HG03521 (cell line): ENCODE results near the gene ARFGEF2.
"Not testable (repeated sequence)": the region's sequence is repeated elsewhere in the genome, so short reads cannot be mapped to it uniquely, and the experiment has no call there.

ENCODE experiments used
- ATAC-seq: cut with Tn5 transposase; IDR thresholded peaks from one replicate; pipeline ENCODE4 v1.9.1; 2021; ENCODE audit warnings: mild to moderate bottlenecking, moderate library complexity; ENCODE audit not compliant: unreplicated experiment

The ARFGEF2 gene

DNA sequence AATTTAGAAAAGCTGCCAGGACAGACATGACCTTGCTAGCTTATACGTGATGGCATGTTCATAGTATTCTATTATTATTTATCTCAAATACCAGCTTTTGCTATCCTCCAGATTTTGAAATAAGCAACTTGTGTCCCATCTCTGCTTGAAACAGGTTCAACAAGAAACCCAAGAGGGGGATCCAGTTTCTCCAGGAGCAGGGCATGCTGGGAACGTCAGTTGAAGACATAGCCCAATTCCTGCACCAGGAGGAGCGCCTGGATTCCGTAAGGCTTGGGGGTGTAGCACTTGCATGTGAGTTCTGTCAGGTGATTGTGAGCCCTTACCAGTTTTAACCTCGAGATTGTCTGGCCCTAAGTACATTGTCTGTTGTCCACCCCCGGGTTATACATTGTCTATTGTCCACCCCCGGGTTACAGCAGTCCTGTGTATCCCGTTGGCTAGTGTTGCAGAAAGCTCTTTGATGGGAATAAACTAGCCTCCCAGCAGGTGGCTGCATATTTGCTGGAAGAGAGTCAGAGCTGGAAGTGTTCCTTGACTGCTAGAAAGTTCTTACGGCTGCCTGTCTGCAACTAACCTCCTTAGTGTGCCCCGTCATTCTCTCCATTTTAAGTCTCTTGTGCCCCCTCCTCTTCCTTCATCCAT is 63.2 kb downstream of the ARFGEF2 start:
- ATAC-seq, result no peak

DNA sequence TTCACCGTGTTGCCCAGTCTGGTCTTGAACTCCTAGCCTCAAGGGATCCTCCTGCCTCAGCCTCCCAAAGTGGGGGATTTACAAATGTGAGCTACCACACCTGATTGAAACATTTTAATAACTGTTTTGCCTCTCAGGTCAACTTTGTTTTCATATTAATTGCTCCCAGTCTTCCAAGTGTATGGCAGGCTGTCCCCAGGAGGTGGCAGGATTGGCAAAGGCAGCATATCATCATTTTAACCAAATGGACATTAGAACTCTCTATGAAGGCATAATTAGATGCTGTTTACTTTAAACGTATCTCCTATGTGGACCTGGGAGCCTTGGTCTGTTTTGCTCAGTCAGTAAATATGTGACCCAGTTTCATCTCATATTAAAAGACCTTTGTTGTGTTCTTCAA is 65.4 kb downstream of the ARFGEF2 start:
- no peak for ATAC-seq

DNA sequence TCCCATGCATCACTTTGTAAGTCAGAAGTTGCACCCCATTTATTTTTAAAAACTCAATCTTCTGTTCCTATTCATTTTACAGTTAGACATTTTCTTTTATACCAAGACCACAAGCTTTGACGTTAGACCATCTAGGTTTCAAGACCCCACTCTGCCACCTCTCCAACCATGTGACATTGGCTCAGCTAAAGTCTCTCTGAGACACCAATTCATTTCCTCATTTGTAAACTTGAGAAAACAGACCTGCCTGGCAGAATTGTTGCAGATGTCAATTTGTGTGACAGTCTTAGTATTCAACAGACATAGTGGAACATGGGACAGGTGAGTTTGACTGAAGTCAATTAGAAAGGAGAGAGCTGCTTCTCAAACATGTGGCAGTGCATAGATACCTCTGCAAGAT is 69.0 kb downstream of the ARFGEF2 start:
- ATAC-seq, result no peak

DNA sequence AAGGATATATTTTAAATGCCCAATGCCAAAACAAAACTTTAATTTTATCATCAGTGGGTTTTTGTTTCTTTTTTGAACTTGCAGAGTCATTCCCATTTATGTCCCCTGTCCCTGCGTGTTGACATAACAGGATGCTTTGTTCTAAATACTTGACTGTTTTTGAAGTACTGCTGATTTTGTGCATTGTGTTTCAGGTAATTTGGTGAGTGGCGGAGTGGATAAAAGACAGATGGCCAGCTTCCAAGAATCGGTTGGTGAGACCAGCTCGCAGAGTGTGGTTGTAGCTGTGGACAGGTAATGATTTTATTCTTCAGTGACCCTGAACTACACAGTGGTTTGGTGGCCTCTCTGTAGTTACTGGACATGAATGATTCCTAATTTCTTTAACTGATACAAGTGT is 74.1 kb downstream of the ARFGEF2 start:
- no peak for ATAC-seq

DNA sequence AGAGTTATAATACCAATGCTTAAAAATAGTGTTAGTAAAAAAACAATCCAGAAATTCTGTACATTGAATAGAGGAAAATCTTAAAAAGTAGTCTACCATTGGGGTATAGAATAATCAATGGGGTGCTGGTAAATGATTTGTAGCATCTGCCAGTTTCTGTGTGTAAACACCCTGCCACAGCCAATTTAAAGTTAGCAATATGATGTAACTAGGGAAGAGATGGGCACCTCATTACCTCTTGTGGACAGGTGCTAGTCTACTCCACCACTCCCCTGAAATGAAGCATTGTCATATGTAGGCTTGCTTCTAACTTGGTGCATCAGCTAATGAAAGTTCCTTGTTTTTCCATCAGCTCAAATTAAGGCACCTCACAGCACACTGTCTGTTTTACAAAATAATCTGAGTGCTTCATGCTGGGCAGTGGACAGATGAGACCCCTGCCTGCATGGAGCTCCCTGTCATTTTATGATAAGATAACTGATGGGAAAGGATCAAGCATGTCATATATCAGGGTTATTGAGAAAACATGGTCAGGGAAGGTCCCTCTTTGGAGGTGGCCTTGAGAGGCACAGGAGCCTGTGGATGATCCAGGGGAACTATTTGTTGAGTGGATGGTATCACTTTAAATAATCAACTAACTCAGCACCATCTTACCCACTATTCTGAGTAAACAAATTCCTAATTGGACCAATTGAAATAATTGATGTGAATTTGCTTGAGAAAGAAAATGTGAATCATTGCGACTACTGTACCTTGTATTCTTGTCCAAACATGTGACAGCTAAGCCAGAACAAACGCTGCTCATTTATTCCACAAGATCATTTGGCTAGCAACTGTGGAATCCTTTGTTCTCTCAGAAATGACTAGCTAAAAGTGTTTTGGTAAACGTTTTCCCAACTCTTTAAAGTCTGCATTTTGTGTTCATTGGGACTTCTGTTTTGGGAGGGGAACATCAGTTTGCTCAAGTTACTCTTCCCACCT is 78.7 kb downstream of the ARFGEF2 start:
- ATAC-seq, result no peak

DNA sequence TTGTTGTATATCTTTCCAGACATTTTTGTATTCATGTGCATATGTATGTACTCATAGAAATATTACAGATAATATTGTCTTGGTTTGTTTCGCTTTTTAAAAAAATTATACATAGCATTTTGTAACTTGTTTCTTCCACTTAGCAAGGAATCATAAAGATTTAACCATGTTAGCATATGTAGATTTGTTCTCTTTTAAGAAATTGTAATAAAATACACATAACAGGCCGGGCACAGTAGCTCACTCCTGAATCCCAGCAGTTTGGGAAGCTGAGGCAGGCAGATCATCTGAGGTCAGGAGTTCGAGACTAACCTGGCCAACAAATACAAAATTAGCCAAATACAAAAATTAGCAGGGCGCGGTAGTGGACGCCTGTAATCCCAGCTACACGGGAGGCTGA is 80.2 kb downstream of the ARFGEF2 start:
- no peak for ATAC-seq

DNA sequence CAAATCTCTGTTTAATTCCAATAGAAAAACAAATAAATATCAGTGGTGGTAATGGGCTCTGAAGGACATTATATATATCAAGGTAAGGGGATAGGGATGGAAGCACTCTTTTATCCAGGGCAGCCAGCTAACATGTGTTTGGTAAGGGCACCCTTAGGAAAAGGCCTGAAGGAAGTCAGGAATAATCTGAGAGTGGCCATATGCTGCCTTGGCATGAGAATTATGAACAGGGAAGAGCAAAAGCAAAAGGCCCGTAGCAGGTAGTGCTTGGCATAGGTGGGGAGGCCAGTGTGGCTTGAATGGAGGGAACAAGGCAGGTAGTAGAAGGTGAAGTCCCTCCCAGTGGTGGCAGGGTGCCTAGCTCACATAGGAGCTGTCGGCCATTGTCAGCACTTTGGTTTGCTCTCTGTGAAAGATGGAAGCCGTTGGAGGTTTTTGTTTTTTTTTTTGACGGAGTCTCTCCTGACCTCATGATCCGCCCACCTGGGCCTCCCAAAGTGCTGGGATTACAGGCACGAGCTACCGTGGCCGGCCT is 85.0 kb downstream of the ARFGEF2 start:
- ATAC-seq, result no peak

DNA sequence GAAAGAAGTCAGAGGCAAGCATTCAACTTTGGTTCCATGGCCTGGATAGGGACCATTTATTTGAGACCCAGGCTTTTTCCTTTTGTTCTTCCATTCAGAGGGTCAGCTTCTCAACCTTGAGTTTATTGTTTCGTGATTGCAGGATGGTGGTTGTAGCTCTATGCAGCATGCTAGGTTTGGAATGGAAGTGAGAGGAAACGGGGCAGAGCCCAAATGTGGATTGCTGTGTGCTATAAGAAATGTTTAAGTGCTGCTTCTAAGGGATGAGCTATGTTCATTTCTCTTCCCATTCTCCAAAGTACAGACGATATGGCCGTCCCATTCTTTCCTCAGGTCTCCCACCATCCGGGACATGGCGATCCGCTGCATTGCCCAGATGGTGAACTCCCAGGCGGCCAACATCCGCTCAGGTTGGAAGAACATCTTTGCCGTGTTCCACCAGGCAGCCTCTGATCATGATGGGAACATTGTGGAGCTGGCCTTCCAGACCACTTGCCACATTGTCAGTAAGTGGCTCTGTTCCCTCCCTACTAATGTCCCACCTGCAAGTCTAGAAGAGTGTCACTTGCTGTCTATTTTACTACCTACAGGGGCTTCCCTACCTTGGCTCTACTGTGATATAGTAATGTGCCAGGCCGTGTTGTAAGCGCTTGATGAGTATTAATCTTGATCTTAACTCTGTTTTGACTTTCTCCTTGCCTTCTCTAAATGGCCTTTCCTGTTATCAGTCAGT is 88.6 kb downstream of the ARFGEF2 start:
- ATAC-seq, result no peak

DNA sequence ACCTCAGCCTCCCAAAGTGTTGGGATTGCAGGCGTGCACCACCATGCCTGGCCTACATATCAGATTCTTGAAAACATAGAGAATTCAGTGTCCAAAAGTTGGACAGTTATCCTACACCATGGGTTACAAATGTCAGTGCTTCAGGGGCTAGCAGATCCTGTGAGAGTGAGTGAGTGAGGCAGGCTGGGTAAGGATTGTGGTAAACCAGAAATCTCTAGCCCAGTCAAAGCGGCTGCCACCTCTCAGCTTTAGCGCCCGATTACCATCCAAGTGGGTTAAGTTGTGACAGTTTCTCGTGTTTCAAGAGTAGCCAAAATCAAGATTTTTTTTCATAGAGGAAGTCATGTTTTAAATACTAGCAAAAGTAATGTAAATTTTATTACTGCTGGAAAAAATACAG is 102.7 kb downstream of the ARFGEF2 start:
- no peak for ATAC-seq

DNA sequence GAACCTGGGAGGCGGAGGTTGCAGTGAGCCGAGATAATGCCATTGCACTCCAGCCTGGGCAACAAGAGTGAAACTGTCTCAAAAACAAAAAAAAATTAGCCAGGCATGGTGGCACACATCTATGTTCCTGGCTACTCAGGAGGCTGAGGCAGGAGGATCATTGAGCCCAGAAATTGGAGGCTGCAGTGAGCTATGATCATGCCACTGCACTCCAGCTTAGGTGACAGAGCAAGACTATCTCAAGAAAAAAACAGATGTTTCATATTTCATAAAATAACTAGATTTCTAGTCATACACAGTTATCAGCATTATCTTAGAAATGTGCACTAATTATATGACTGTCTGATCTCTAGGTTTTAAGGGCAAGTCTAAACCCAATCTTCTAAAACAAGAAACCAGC is 106.7 kb downstream of the ARFGEF2 start:
- not testable (repeated sequence) for ATAC-seq

DNA sequence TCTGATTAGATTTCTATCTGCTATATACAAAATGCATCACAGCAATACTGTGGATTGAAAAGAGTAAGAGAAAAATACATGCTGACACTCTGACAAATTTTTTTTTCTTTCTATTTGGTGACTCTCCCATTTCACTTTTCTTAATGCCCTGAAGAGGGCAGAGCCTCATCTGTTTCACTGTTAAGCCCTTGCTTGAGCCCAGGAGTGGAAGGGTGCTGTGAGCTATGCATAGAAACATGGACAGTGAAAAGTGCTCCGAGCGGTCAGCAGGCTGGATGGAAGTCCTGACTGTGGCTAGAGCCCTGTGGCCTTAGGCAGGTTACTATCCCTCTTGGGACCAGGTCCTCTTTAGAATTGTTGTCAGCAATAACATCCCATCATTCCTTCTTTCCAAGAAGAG is 107.2 kb downstream of the ARFGEF2 start:
- no peak for ATAC-seq

DNA sequence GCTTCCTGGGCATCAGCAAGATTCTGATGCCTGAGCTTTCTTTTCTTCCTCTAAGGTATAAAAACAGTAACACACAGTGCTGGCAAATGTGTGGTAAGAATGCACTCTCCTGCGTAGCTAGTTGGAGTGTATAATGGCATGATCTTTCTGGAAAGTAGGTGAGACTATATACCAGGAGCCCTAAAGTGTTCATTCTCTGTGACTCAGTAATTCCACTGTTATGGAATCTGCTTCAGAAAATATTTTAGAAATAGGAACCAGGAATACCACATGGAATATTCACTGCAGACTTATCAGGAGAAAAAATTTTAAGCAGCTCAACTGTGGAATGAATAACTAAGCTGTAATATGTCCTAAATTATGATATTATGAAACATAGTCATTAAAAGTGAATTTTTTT is 107.7 kb downstream of the ARFGEF2 start:
- no peak for ATAC-seq

DNA sequence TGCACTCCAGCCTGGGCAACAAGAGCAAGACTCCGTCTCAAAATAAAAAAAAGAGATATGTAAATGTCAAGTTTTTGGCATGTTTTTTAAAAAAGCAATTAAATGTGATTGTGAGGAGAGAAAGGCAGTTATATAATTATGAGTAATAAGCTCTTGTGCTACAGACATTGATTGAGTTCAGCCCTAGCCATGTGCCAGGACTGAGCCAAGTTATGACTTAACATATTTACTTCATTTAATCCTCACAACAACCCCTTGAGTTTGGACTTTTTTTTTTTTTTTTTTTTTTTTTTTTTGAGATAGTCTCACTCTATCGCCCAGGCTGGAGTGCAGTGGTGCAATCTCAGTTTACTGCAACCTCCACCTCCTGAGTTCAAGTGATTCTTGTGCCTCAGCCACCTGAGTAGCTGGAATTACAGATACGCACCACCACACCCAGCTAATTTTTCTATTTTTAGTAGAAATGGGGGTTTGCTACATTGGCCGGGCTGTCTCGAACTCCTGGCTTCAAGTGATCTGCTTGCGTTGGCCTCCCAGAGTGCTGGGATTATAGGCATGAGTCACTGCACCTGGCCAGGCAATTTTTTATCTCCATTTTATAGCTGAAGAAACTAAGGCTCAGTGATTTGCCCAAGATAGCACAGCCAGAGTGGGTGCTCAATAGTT is 109.6 kb downstream of the ARFGEF2 start:
- no peak for ATAC-seq

DNA sequence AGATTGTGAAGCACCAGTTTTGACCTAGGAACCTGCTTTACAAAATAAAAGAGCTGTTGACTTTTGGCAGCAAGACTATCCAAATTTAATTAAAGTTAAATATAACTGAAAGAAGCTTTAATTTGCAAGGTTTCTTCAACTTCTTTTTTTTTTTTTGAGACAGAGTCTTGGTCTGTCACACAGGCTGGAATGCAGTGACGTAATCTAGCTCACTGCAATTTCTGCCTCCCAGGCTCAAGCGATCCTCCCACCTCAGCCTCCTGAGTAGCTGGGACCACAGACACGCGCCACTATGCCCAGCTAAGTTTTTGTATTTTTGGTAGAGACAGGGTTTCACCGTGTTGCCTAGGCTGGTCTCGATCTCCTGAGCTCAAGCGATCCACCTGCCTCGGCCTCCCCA is 110.9 kb downstream of the ARFGEF2 start:
- ATAC-seq, result no peak

DNA sequence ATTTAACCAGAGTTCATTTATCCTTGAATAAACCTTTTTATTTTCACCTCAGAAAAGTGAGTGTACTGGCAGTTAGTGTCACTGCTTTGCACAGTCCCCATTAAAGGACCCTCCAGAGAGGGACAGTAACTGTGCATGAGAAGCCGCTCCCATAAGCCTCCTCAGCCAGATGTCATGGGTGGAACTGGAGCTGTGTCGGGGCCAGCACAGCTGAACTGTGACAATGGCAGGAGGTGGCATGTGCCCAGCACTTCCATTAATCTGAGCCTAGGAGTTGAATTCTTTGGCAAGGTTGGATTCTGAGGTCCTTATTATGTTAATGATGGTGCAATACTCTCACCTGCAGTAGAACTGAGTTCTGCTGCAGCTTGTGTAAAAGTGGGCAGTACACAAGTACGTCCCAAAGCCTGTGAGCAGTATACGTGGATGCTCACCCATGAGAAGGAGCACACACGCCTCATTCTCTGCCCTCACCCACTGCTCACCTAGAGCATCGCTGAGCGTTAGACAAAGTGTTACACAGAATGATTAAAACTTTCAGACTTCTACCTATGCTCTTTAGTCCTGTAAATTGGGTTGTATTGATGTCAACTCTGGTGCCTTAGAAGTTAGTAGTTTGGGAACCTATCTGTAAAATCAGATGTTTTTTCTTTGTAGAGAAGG is 112.7 kb downstream of the ARFGEF2 start:
- no peak for ATAC-seq

DNA sequence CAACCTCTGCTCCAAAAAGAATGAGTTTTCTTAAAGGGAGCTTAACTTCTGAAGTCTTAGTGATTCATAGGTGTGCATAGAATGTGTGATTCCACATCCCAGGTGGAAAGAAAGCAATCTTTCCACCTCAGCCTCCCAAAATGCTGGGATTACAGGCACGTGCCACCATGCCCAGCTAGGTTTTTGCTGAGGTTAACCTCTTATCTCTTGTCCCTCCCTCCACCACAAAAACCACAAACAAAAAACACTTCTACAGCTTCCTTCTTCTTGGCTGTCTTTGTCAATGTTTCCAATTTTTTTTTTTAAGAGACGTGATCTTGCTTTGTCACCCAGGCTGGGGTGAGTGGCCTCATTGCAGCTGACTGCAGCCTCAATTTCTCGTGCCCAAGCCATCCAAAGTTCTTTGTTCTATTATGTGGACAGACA is 116.5 kb downstream of the ARFGEF2 start:
- no peak for ATAC-seq

DNA sequence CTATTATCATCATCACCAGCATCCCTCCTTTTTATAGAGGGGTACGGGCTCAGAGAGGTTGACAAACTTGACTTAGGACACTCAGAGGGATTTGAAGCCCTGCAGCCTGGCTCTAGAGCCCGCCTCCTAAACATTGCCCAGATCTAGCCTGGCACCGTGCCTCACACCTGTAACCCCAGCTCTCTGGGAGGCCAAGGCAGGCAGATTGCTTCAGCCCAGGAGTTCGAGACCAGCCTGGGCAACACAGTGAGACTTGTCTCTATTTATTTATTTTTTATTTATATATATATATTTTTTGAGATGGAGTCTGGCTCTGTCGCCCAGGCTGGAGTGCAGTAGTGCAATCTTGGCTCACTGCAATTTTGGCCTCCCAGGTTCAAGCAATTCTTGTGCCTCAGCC is 118.3 kb downstream of the ARFGEF2 start:
- no peak for ATAC-seq

DNA sequence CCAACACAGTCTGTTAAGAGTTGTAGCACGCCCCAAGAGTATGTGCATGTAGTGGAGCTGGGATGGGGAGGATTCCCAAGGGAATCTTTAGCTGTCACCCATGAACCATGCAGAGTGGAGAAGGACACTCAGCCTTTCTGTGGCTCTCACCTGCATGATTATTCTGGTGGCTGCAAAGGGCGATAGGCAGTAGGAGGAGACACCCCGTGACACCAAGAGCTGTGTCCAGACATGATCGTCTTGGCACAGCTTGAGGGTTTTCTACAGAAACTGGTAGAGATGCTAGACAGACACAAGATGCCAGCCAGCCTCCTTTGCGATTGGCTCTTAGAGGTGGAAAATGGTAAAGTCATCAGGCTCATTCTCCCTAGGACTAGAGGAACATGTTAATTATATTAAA is 121.5 kb downstream of the ARFGEF2 start:
- no peak for ATAC-seq

DNA sequence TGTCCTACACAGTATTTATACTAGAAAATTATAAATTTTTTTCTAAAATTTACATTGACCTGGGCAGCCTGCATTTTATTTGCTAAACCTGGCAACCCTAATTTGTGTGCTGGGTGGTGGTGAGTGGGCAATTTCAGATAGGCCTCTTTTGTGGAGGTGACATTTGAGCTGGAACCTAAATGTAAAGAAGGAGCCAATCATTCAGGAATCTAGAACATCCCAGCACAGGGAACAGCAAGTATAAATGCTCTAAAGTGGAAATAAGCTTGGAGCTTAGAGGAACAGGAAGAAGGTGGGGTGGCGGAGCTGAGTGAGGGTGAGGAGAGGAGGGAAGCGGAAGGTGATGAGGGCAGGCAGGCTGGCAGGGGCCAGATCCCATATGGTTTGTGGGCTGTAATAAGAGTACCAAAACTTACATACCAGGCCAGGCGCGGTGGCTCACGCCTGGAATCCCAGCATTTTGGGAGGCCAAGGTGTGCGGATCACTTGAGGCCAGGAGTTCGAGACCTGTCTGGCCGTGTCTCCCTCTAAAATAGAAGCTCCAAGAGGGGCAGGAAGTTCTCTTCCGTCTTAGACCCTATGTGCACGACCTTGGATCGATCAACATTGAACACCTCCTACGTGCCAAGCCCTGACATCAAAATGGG is 124.1 kb downstream of the ARFGEF2 start:
- ATAC-seq, result no peak
